HepG2 (cell line): Measurements from ENCODE around the gene OMA1.

Source experiments
- ARID2 ChIP-seq: sonication (generic); formaldehyde crosslinking; IDR thresholded peaks from 2 replicates; pipeline ENCODE4 v1.8.1; 2022; ENCODE audit warnings: mild to moderate bottlenecking, missing genetic modification reagents, borderline replicate concordance
- BHLHE40 ChIP-seq: IDR thresholded peaks from 2 replicates; pipeline ENCODE4 v1.6.1; 2011; ENCODE audit warnings: low read length, improper control_type of control experiment
- CEBPG ChIP-seq: IDR thresholded peaks from 2 replicates; pipeline ENCODE4 v1.6.1; 2016
- GTF2F1 ChIP-seq: fragments of 150-350 bp; IDR thresholded peaks from 2 replicates; pipeline ENCODE4 v1.6.1; 2014; ENCODE audit warnings: low read length
- POLR2A ChIP-seq, 2 experiments: IDR thresholded peaks; 2 replicates each; pipeline ENCODE4 v1.6.1; 2011; ENCODE audit warnings: low read depth in 2 of 2, low read length in 2 of 2, mild to moderate bottlenecking in 1 of 2, moderate library complexity in 1 of 2; ENCODE audit not compliant: insufficient read depth in 1 of 2
- POLR2AphosphoS5 ChIP-seq: IDR thresholded peaks from 2 replicates; pipeline ENCODE4 v1.6.1; 2012; ENCODE audit warnings: low read depth, low read length
- SRF ChIP-seq: IDR thresholded peaks from 2 replicates; pipeline ENCODE4 v1.6.1; 2011; ENCODE audit warnings: mild to moderate bottlenecking, low read depth, low read length, moderate library complexity
- ZNF331 ChIP-seq: sonication (generic); formaldehyde crosslinking; IDR thresholded peaks from 2 replicates; pipeline ENCODE4 v1.4.0; 2020; ENCODE audit warnings: missing genetic modification reagents
- TF ChIP-seq, protein P1 (sequence below): sonication (generic); formaldehyde crosslinking; IDR thresholded peaks from 2 replicates; pipeline ENCODE4 v1.4.0; 2020; ENCODE audit warnings: mild to moderate bottlenecking, missing genetic modification reagents
- TF ChIP-seq, protein P2 (sequence below): sonication (generic); formaldehyde crosslinking; IDR thresholded peaks from 2 replicates; pipeline ENCODE4 v1.5.0; 2020; ENCODE audit warnings: mild to moderate bottlenecking, missing genetic modification reagents, moderate library complexity
- TF ChIP-seq, protein P3 (sequence below): sonication (generic); formaldehyde crosslinking; IDR thresholded peaks from 2 replicates; pipeline ENCODE4 v1.4.0; 2020; ENCODE audit warnings: missing genetic modification reagents
- TF ChIP-seq, protein P4 (sequence below): sonication (generic); formaldehyde crosslinking; IDR thresholded peaks from 2 replicates; pipeline ENCODE4 v1.4.0; 2020; ENCODE audit warnings: missing genetic modification reagents

DNA sequence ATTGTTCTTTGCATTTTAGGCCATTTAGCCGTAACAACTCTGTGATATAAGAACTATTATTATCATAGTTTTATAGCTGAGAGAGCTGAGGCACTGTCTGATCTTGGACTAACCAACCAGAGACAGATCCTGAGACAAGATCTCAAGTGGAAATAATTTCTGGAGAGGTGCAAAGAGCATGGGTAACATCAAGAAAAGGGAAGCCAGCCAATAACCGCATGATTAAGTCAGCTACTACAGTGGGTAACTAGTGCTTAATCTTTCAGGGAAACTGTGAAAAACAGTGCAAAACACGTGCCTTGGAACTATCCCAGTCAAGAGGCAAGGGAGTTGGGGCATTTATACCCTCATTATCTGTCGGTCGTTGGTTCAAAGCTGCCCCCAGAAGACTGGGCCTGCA lies 105.8 kb downstream of the OMA1 start:
- TF ChIP-seq CEBPG (CRISPR knock-in tag) (no peak), POLR2AphosphoS5 (no peak), BHLHE40 (no peak), GTF2F1 (no peak), POLR2A (IDR thresholded peaks at IDR 0.05; ENCODE audit: insufficient read depth in 1 of 2, low read depth in 2 of 2, low read length in 2 of 2) (no peak), SRF (no peak), ARID2 (no peak), ZNF331 (CRISPR knock-in tag) (no peak)
- TF ChIP-seq, protein P1, sequence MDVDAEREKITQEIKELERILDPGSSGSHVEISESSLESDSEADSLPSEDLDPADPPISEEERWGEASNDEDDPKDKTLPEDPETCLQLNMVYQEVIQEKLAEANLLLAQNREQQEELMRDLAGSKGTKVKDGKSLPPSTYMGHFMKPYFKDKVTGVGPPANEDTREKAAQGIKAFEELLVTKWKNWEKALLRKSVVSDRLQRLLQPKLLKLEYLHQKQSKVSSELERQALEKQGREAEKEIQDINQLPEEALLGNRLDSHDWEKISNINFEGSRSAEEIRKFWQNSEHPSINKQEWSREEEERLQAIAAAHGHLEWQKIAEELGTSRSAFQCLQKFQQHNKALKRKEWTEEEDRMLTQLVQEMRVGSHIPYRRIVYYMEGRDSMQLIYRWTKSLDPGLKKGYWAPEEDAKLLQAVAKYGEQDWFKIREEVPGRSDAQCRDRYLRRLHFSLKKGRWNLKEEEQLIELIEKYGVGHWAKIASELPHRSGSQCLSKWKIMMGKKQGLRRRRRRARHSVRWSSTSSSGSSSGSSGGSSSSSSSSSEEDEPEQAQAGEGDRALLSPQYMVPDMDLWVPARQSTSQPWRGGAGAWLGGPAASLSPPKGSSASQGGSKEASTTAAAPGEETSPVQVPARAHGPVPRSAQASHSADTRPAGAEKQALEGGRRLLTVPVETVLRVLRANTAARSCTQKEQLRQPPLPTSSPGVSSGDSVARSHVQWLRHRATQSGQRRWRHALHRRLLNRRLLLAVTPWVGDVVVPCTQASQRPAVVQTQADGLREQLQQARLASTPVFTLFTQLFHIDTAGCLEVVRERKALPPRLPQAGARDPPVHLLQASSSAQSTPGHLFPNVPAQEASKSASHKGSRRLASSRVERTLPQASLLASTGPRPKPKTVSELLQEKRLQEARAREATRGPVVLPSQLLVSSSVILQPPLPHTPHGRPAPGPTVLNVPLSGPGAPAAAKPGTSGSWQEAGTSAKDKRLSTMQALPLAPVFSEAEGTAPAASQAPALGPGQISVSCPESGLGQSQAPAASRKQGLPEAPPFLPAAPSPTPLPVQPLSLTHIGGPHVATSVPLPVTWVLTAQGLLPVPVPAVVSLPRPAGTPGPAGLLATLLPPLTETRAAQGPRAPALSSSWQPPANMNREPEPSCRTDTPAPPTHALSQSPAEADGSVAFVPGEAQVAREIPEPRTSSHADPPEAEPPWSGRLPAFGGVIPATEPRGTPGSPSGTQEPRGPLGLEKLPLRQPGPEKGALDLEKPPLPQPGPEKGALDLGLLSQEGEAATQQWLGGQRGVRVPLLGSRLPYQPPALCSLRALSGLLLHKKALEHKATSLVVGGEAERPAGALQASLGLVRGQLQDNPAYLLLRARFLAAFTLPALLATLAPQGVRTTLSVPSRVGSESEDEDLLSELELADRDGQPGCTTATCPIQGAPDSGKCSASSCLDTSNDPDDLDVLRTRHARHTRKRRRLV: no peak
- TF ChIP-seq, protein P2, sequence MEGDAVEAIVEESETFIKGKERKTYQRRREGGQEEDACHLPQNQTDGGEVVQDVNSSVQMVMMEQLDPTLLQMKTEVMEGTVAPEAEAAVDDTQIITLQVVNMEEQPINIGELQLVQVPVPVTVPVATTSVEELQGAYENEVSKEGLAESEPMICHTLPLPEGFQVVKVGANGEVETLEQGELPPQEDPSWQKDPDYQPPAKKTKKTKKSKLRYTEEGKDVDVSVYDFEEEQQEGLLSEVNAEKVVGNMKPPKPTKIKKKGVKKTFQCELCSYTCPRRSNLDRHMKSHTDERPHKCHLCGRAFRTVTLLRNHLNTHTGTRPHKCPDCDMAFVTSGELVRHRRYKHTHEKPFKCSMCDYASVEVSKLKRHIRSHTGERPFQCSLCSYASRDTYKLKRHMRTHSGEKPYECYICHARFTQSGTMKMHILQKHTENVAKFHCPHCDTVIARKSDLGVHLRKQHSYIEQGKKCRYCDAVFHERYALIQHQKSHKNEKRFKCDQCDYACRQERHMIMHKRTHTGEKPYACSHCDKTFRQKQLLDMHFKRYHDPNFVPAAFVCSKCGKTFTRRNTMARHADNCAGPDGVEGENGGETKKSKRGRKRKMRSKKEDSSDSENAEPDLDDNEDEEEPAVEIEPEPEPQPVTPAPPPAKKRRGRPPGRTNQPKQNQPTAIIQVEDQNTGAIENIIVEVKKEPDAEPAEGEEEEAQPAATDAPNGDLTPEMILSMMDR: no peak
- TF ChIP-seq, protein P3, sequence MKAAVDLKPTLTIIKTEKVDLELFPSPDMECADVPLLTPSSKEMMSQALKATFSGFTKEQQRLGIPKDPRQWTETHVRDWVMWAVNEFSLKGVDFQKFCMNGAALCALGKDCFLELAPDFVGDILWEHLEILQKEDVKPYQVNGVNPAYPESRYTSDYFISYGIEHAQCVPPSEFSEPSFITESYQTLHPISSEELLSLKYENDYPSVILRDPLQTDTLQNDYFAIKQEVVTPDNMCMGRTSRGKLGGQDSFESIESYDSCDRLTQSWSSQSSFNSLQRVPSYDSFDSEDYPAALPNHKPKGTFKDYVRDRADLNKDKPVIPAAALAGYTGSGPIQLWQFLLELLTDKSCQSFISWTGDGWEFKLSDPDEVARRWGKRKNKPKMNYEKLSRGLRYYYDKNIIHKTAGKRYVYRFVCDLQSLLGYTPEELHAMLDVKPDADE (CRISPR knock-in tag): no peak
- TF ChIP-seq, protein P4, sequence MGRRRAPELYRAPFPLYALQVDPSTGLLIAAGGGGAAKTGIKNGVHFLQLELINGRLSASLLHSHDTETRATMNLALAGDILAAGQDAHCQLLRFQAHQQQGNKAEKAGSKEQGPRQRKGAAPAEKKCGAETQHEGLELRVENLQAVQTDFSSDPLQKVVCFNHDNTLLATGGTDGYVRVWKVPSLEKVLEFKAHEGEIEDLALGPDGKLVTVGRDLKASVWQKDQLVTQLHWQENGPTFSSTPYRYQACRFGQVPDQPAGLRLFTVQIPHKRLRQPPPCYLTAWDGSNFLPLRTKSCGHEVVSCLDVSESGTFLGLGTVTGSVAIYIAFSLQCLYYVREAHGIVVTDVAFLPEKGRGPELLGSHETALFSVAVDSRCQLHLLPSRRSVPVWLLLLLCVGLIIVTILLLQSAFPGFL (CRISPR knock-in tag): no peak
